HTR-8/SVneo (cell line): ENCODE data around the gene NOS1.
"Not testable (repeated sequence)": the region's sequence is repeated elsewhere in the genome, so short reads cannot be mapped to it uniquely, and the experiment has no call there.

ENCODE experiments used
- DNase-seq: peaks from one replicate; pipeline ENCODE4 v3.0.0; 2011; ENCODE audit warnings: low spot score, mixed read lengths; ENCODE audit not compliant: insufficient read length
- FAIRE-seq: peaks from 2 replicates; lab custom pipeline; 2011; peaks lifted over from hg19 to GRCh38; lab: Jason Lieb, UNC

Gene NOS1

GRCh38 chr12:117361347-117361751 is at the start of gene NOS1:
NOS1 (minus strand) TSS chr12:117361626; CDS start chr12:117331069, 30,557 bp downstream.
- no peak for FAIRE-seq
- DNase-seq = no peak

DNA sequence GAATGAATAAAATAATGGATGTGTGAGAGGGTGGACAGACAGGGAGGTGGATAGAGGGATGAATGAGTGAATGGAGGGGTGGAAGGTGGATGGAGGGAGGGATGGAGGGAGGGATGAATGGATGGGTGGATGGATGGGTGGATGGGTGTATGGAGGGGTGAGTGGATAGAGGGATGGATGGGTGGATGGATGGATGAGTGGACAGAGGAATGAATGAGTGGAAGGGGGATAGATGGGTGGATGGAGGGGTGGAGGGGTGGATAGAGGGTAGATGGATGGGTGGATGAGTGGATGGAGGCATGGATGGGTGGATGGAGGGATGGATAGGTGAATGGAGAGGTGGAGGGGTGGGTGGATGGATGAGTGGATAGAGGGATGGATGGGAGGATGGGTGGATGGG is 47.9 kb upstream of the NOS1 start:
- no peak for DNase-seq

DNA sequence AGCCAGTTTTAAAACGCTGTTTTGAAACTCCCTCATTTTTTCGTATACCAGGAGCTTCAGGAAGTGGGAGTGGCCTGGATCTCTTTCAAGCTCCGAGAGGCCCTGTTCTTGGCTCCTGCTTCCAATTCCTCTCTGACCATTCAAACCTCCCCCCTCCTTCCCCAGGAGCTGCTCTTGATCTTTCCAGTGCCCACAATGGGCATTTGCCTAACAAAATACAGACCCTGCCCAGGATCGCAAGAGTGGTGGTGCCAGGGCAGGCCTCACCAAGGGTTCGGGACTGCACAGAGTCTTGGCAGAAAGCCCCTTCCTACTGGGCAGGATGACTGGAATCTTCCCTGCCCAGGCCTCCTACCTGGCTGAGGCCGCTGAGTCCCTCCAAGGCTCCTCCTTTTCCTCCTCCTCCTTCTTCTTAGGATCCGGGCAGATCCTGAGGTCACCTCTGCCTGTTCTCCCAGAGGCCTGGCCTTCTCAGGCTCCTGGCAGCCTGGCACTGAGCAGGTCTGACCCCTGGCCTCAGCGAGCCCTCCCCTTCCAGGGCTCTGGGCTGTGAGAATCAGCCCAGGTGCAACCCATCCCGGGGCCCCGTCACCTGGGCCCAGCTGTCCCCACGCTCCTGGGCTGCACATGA is 46.9 kb upstream of the NOS1 start:
- DNase-seq (no peak), FAIRE-seq (no peak)

More for the DNA sequence above, 47.9 kb upstream of the NOS1 start:
- FAIRE-seq = no peak

DNA sequence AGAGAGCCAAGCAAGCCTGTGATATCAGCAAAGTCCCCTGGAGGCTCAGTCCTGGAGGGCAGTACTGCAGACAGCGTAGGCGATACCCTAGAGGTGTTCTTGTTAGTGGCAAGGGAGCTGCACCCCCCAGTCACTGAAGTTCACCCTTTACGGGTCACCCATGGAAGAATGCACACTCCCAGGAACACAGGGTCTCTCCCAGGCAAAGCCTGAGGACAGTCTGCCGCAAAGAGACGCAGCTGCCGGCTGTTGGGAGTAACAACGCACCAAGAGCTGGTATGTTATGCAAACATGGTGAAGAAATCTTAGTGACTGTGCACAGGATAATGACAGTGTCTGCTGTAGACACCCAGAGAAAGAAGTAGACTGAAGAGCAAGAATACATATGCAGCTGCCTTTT is 43.5 kb upstream of the NOS1 start:
- FAIRE-seq = no peak
- no peak for DNase-seq

DNA sequence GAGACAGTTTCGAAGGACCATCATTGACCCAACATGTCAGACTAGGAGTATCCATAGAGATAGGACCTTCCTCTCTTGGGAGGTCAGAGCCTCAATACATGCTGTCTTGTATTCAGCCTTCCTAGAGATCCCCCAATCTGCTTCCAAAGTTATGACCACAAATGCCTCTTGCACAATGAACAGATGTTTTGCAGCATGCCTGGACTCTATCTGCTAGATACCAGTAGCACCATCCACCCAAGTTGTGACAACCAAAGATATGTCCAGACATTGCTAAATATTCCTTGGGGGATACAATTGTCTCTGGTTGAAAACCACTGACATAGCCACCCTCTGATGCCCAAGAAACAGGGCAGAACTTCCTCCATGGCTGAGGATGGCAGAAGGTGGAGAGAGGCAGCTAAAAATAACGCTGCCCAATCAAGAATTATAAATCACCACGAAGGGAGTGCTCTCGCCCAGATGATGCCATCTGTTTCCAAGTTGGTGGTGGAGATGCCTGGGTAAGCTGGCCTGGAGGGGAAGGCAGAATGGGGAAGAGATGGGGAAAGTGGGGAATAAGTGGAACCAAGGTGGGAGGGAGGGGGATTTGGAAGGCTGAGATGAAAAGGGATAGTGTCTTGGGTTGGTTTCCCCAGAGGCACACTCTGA is 42.9 kb upstream of the NOS1 start:
- no peak for DNase-seq
- no peak for FAIRE-seq

GRCh38 chr12:117403586-117404139 is 42.2 kb upstream of the NOS1 start:
- DNase-seq (no peak), FAIRE-seq (no peak)

- no peak for FAIRE-seq
- no peak for DNase-seq
Measured at GRCh38 chr12:117402363-117402762, 40.9 kb upstream of the NOS1 start.

DNA sequence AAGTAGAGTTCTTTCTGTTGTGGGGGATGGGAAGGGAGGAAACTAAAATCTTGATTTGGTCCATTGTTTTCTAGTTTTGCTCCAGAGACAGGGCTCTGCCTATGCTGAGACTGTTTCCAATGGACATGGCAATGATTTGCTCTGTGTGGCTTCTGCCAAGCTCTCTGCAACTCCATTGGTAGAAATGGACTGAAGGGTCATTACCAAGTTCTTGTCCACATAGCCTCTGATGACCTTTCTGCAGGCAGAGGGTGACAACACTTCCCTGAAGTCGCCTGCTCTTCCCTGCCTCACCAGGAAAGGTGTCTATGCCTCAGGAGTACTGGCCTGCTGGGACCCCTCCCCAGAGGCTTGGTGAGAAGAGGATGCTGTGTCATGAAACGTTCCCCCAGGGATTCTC is 39.5 kb upstream of the NOS1 start:
- DNase-seq (no peak), FAIRE-seq (no peak)

DNA sequence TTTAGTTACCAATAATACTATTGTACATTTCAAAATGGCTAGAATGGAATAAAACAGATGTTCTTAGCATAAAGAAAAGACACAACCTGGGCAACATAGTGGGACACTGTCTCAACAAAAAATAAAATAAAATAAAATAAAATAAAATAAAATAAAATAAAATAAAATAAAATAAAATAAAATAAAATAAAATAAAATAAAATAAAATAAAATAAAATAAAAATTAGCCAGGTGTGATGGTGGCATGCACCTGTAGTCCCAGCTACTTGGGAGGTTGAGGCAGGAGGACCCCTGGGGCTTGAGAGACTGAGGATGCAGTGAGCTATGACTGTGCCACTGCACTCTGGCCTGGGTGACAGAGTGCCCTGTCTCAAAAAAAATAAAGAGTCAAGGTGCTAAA is 37.1 kb upstream of the NOS1 start:
- not testable (repeated sequence) for FAIRE-seq, DNase-seq

DNA sequence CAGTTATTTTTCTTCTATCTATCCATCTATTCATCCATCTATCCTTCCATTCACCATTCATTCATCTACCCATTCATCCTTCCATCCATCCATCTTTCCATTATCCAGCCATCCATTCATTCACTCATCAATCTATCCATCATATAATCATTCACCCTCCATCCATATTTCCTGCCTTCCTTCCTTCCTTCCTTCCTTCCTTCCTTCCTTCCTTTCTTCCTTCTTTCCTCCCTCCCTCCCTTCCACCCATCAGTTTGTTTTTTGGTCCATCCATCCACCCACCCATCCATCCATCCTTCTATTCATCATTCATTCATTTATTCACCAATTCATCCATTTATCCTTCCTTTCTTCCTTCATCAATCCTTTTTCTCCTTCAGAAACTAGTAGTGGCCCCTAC is 34.3 kb upstream of the NOS1 start:
- DNase-seq = no peak
- no peak for FAIRE-seq

DNA sequence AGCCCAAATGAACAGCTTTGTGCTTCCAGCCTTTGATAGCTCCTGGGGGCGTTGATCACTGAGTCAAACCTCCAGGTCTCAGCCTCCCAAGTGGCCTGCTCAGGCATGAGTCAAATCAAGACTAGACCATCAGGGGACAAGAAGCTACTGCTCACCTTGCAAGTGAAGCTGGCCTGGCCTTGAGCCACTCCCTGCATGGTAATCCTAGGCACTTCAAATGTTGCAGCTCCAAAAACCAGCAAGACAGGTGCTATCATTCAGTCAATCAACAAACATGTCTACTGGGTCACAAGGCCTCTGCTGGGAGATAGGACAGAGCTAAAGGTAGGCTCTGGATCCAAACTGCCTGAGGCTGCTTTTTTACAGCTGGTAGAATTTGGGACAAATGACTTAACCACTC is 33.1 kb upstream of the NOS1 start:
- FAIRE-seq = no peak
- no peak for DNase-seq

- no peak for FAIRE-seq
- no peak for DNase-seq
Measured at GRCh38 chr12:117393656-117394055, 32.2 kb upstream of the NOS1 start.

- FAIRE-seq (no peak), DNase-seq (no peak)
Measured at GRCh38 chr12:117390866-117391265, 29.4 kb upstream of the NOS1 start.

GRCh38 chr12:117388951-117389446 is 27.6 kb upstream of the NOS1 start:
- DNase-seq (no peak), FAIRE-seq (no peak)

DNA sequence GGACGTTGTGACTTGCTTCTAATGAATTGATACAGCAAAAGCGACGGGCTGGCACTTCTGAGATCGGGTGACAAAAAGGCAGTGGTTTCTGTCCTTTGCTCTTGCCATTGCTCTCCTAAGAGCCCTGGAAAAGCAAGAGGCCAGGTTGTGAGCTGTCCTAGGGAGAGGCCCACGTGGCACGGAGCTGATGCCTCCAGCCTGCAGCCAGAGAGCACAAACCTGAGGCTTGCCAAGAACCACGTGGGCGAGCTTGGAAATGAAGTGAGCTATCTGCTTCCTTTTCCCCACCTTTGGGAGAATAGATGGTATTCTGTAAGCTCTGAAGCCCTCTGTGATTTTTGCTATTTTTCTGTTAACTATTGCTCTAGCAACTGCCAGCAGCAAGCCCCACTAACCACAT is 26.4 kb upstream of the NOS1 start:
- no peak for FAIRE-seq

DNA sequence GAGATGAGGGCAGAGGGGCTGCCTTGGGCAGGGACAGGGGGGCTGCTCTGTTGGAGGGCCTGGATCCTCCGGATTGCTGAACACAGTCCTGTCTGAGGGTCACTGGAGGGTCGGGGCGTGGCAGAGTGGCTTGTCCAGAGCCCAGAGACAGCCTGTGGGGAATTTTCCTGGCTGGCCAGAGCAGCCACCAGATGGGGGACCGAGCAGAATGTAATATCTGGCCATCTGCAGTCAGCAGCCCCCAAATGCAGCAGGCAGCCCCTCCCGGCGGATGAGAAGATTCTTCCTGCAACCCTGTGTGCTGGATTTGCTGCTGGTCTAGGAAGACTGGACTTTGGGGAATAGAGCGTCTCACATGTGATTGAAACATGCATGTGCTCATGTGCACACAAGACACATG is 23.3 kb upstream of the NOS1 start:
- FAIRE-seq = no peak
- no peak for DNase-seq

More for the DNA sequence above, 26.4 kb upstream of the NOS1 start:
- DNase-seq = no peak

DNA sequence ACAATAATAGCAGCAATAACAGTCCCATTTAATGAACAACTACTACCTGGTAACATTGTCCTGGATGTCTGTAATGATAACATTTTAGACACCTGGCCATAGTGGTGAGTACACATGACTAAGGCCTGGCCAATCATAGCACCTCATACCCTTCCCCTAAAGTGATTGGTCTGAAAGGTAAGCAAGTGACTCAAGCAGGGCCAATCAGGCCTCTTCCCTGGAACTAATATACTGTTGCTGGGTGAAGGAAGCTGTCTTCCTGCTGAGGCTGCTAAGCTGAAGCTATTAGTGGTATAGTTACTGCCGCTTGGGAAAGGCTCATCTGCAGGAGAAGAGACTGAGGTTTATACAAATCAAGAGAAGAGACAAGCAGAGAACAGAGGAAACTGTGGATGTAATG is 18.7 kb upstream of the NOS1 start:
- DNase-seq (no peak), FAIRE-seq (no peak)

- no peak for FAIRE-seq
- no peak for DNase-seq
Measured at GRCh38 chr12:117377758-117378157, 16.3 kb upstream of the NOS1 start.

GRCh38 chr12:117370588-117370987 is 9.2 kb upstream of the NOS1 start:
- FAIRE-seq = no peak
- DNase-seq = no peak

- FAIRE-seq, DNase-seq: not testable (repeated sequence)
Measured at GRCh38 chr12:117370000-117370399, 8.6 kb upstream of the NOS1 start.

GRCh38 chr12:117367006-117367638 is 5.7 kb upstream of the NOS1 start:
- FAIRE-seq (no peak), DNase-seq (peak; percentile 70)
